Naive thymus-derived CD4-positive, alpha-beta T cell (primary cell): ENCODE results near the gene SLC66A2. TPM values are rescaled to one million over a fixed set of nuclear protein-coding genes. Genes with fewer than 3 reads are reported as not detected.

Source experiments
- ATAC-seq: fragments of 150-1000 bp; cut with Tn5 transposase; 2 replicates; pipeline ENCODE4 v1.10.0; 2021; ENCODE audit warnings: mild to moderate bottlenecking, moderate library complexity
- CTCF ChIA-PET: fragments of 350-600 bp; sonication (Branson Sonifier 250); formaldehyde crosslinking; loops from one replicate; lab custom pipeline; 2021; ENCODE audit warnings: antibody characterized with exemption; lab: Charles Lee
- POLR2A ChIA-PET: fragments of 350-600 bp; sonication (Branson Sonifier 250); formaldehyde crosslinking; loops from one replicate; lab custom pipeline; 2021; ENCODE audit warnings: antibody characterized with exemption, inconsistent platforms; lab: Charles Lee
- DNase-seq, 9 donors: peaks; one replicate each; pipeline versions ENCODE4 v3.0.0 to v3.0.0-alpha.2; 2020 to 2022; ENCODE audit warnings: mixed read lengths in 1 of 9
- H3K27ac ChIP-seq: one replicate; pipeline ENCODE4 v1.7.0; 2013; ENCODE audit warnings: mild to moderate bottlenecking, low read depth, low read length, moderate library complexity
- H3K27me3 ChIP-seq, 2 donors: one replicate each; pipeline ENCODE4 v1.7.0; 2013; ENCODE audit warnings: low read length in 2 of 2, mild to moderate bottlenecking in 2 of 2, moderate library complexity in 2 of 2; ENCODE audit not compliant: control insufficient read depth in 2 of 2, insufficient read depth in 2 of 2
- H3K36me3 ChIP-seq, 3 experiments: 1 replicate in 2 of 3; 2 replicates in 1 of 3; pipeline ENCODE4 v1.7.0; 2013; ENCODE audit warnings: low read length in 3 of 3, mild to moderate bottlenecking in 3 of 3, moderate library complexity in 1 of 3; ENCODE audit not compliant: insufficient read depth in 3 of 3, control insufficient read depth in 2 of 3
- H3K4me1 ChIP-seq, 2 donors: one replicate each; pipeline ENCODE4 v1.7.0; 2013; ENCODE audit warnings: low read length in 2 of 2, mild to moderate bottlenecking in 2 of 2, moderate library complexity in 1 of 2; ENCODE audit not compliant: control insufficient read depth in 2 of 2, insufficient read depth in 2 of 2
- H3K4me3 ChIP-seq: 2 replicates; pipeline ENCODE4 v1.7.0; 2013; ENCODE audit warnings: mild to moderate bottlenecking, low read length
- H3K9me3 ChIP-seq, 3 experiments: 1 replicate in 2 of 3; 2 replicates in 1 of 3; pipeline ENCODE4 v1.7.0; 2013; ENCODE audit warnings: low read length in 3 of 3; ENCODE audit not compliant: control insufficient read depth in 2 of 3
- H3K27ac Mint-ChIP-seq, 9 donors: one replicate each; pipeline ENCODE4 v1.8.0; 2020 to 2022; ENCODE audit warnings: mixed read lengths in 9 of 9, mild to moderate bottlenecking in 8 of 9, moderate library complexity in 5 of 9, inconsistent platforms in 2 of 9
- H3K27me3 Mint-ChIP-seq, 5 donors: one replicate each; pipeline ENCODE4 v1.8.0; 2021 to 2022; ENCODE audit warnings: mixed read lengths in 5 of 5, mild to moderate bottlenecking in 1 of 5
- H3K36me3 Mint-ChIP-seq, 5 donors: one replicate each; pipeline ENCODE4 v1.8.0; 2020 to 2022; ENCODE audit warnings: mixed read lengths in 5 of 5, mild to moderate bottlenecking in 3 of 5, inconsistent platforms in 1 of 5
- H3K4me1 Mint-ChIP-seq, 7 donors: one replicate each; pipeline ENCODE4 v1.8.0; 2020 to 2022; ENCODE audit warnings: mixed read lengths in 7 of 7, mild to moderate bottlenecking in 3 of 7, inconsistent platforms in 1 of 7
- H3K4me3 Mint-ChIP-seq, 10 donors: one replicate each; pipeline ENCODE4 v1.8.0; 2020 to 2022; ENCODE audit warnings: mild to moderate bottlenecking in 10 of 10, mixed read lengths in 10 of 10, moderate library complexity in 6 of 10, inconsistent platforms in 2 of 10
- H3K9me3 Mint-ChIP-seq, 11 donors: one replicate each; pipeline ENCODE4 v1.8.0; 2020 to 2022; ENCODE audit warnings: mixed read lengths in 11 of 11, mild to moderate bottlenecking in 4 of 11, inconsistent platforms in 1 of 11, moderate library complexity in 1 of 11
- intact Hi-C, 2 donors: fragments of 100-400 bp; cut with micrococcal nuclease; formaldehyde crosslinking; loops; one replicate each; pipeline ENCODE4 v1.15.1; 2023
- polyA plus RNA-seq, 2 donors: library from polyadenylated mRNA; unstranded; fragments of 300-500 nt; fragmentation: Illumina TruSeq; gene quantifications; one replicate each; pipeline ENCODE4 v1.2.3, GENCODE V29; 2021
- total RNA-seq, 6 experiments: library from RNA in 5 of 6; stranded (reverse) in 5 of 6; gene quantifications; 1 replicate in 5 of 6; 2 replicates in 1 of 6; pipeline ENCODE4 v1.2.3 and lab custom pipeline; 2021 to 2026

The SLC66A2 gene
- total and polyA plus RNA-seq, 7 experiments from 2014 or later, result 14.9 to 106 (median 34.1) TPM

DNA sequence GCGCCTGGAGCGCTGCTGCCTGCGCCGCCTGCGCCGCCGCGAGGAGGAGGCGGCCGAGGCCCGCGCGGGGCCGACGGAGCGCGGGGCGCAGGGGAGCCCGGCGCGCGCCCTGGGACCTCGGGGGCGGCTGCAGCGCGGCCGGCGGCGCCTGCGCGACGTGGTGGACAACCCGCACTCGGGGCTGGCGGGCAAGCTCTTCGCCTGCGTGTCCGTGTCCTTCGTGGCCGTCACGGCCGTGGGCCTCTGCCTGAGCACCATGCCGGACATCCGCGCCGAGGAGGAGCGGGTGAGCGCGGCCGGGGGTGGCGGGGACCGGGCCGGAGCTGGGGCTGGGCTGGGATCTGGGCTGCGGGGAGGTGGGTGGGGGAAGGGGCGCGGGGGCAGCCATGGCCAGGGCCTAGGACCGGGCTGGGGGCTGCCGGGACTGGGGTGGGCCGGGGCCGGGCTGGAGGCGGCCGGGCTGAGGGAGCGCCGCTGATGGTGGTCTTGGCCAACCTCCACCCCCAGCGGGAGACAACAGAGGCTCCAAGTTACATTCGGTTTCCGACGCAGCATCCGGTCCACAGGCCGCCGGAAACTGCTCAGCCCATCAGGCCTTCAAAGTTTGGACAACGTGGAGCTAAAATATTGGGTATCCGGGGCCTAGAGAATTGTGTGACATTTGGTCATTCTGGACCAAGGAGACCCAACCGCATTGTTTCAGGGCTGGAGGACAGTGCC, 87.3 kb downstream of the SLC66A2 start:
- Histone ChIP-seq H3K4me3 (no peak overlapping the region), H3K27me3 (no peaks in the 10 kb centered on the region), H3K36me3 (no peaks in the 10 kb centered on the region), H3K9me3 (no peaks in the 10 kb centered on the region), H3K4me1 (no peaks in the 10 kb centered on the region), H3K27ac (no peak overlapping the region)
- Mint-ChIP-seq H3K9me3 (peaks cover 4 to 25% (median 9%) of the 10 kb centered on the region in 11 donors), H3K27ac (no peak overlapping the region), H3K4me3 (no peak overlapping the region), H3K4me1 (no peaks in the 10 kb centered on the region), H3K36me3 (peaks cover 0 to 8% (median 2%) of the 10 kb centered on the region in 5 donors), H3K27me3 (peaks cover 0 to 7% (median 3%) of the 10 kb centered on the region in 5 donors)
- POLR2A ChIA-PET, result no interaction called here
- DNase-seq (no peak), ATAC-seq (no peak)
- intact Hi-C loops, result no loop called here
- CTCF ChIA-PET, result no interaction called here

DNA sequence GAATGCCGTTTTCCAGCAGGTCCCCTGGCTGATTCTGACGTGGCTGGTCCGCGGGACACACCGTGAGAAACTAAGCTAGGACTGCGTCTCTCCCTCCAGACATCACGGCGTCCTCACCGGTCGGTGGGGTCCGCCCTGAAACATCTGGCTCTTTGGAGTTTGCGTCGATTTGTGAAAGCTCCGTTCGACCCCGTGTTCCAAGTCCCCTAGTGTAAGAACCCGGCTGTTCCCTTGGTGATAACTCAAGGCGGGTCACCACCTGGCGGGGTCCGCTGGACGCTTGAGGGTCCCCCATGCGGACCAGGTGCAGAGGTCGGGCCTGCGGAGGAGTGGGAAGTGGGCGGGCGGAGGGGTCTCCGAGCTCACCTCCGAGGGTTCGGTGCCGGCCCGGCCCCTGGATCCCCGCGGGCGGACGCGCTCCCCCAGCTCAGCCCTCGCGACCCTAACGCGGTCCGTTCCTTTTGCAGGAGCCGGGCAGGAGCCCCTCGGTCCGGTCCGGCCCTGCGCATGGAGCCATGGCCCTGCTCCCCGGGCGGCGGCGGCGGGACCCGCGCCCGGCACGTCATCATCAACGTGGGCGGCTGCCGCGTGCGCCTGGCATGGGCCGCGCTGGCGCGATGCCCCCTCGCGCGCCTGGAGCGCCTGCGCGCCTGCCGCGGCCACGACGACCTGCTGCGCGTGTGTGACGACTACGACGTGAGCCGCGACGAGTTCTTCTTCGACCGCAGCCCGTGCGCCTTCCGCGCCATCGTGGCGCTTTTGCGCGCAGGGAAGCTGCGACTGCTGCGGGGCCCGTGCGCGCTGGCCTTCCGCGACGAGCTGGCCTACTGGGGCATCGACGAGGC, 88.1 kb downstream of the SLC66A2 start:
- ATAC-seq, result no peak
- Mint-ChIP-seq H3K27ac (no peak overlapping the region), H3K4me1 (no peaks in the 10 kb centered on the region), H3K36me3 (peaks cover 0 to 8% (median 2%) of the 10 kb centered on the region in 5 donors), H3K4me3 (no peak overlapping the region), H3K27me3 (peaks cover 0 to 7% (median 3%) of the 10 kb centered on the region in 5 donors), H3K9me3 (peaks cover 4 to 25% (median 9%) of the 10 kb centered on the region in 11 donors)
- Histone ChIP-seq H3K27ac (no peak overlapping the region), H3K36me3 (no peaks in the 10 kb centered on the region), H3K4me1 (no peaks in the 10 kb centered on the region), H3K9me3 (no peaks in the 10 kb centered on the region), H3K4me3 (no peak overlapping the region), H3K27me3 (no peaks in the 10 kb centered on the region)
- POLR2A ChIA-PET, result no interaction called here
- CTCF ChIA-PET, result interaction anchor here (0.6 kb wide), 1 partner anchor 303 kb away, joined by 4 read pairs; no protein-coding TSS in a partner anchor
- intact Hi-C loops, result no loop called here
- DNase-seq, result peak in 1 of 9 donors; percentile 18

- H3K4me1 ChIP-seq, result no peaks in the 10 kb centered on the region
- POLR2A ChIA-PET, result no interaction called here
- peaks cover 0 to 7% (median 3%) of the 10 kb centered on the region in 5 donors for H3K27me3 Mint-ChIP-seq
Observed at GRCh38 chr18:79862562-79862961, 88.9 kb downstream of the SLC66A2 start.

DNA sequence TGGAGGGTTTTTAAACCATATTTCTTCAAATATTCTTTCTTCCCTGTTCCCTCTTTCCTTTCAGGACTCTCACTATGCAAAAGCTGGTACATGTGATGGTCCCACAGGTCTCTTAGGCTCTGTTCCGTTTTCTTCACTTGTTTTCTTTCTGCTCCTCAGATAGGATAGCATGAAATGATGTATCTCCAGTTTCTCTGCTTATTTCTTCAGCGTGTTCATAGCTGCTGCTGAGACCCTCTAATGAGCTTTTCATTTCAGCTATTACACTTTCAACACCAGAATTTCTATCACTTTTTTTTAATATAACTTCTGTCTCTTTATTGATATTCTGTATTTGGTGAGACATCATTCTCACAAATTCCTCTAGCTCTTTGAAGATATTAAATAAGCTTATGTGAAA, 89.8 kb downstream of the SLC66A2 start:
- Mint-ChIP-seq H3K4me3 (no peak overlapping the region), H3K36me3 (peaks cover 0 to 8% (median 2%) of the 10 kb centered on the region in 5 donors), H3K27ac (no peak overlapping the region), H3K27me3 (peaks cover 0 to 7% (median 4%) of the 10 kb centered on the region in 5 donors), H3K9me3 (peaks cover 4 to 25% (median 9%) of the 10 kb centered on the region in 11 donors), H3K4me1 (peaks cover 0 to 8% (median 0%) of the 10 kb centered on the region in 7 donors)
- H3K27ac ChIP-seq, result no peak overlapping the region
- no peaks in the 10 kb centered on the region for H3K4me1 ChIP-seq
- H3K9me3 ChIP-seq, result no peaks in the 10 kb centered on the region
- no peaks in the 10 kb centered on the region for H3K27me3 ChIP-seq
- H3K4me3 ChIP-seq, result no peak overlapping the region
- no peaks in the 10 kb centered on the region for H3K36me3 ChIP-seq
- DNase-seq, result no peak
- ATAC-seq, result no peak
- POLR2A ChIA-PET, result no interaction called here
- intact Hi-C loops, result no loop called here
- CTCF ChIA-PET, result no interaction called here

More at GRCh38 chr18:79862562-79862961, 88.9 kb downstream of the SLC66A2 start:
- Mint-ChIP-seq H3K9me3 (peaks cover 4 to 25% (median 9%) of the 10 kb centered on the region in 11 donors), H3K4me1 (peaks cover 0 to 2% (median 0%) of the 10 kb centered on the region in 7 donors), H3K27ac (no peak overlapping the region), H3K4me3 (no peak overlapping the region), H3K36me3 (peaks cover 0 to 8% (median 2%) of the 10 kb centered on the region in 5 donors)
- H3K27me3 ChIP-seq, result no peaks in the 10 kb centered on the region
- no peaks in the 10 kb centered on the region for H3K9me3 ChIP-seq
- H3K27ac ChIP-seq, result no peak overlapping the region
- no peak for DNase-seq
- intact Hi-C loops, result no loop called here
- H3K4me3 ChIP-seq, result no peak overlapping the region
- ATAC-seq, result no peak
- CTCF ChIA-PET, result no interaction called here
- H3K36me3 ChIP-seq, result no peaks in the 10 kb centered on the region

GRCh38 chr18:79859314-79859713, 92.1 kb downstream of the SLC66A2 start:
- ChIA-PET POLR2A (no interaction called here), CTCF (no interaction called here)
- no peak overlapping the region for H3K27ac Mint-ChIP-seq
- peaks cover 0 to 14% (median 6%) of the 10 kb centered on the region in 5 donors for H3K27me3 Mint-ChIP-seq
- no peaks in the 10 kb centered on the region for H3K27me3 ChIP-seq
- no peak overlapping the region for H3K27ac ChIP-seq
- ATAC-seq (no peak), DNase-seq (no peak)
- peaks cover 4 to 25% (median 9%) of the 10 kb centered on the region in 11 donors for H3K9me3 Mint-ChIP-seq
- no peak overlapping the region for H3K4me3 ChIP-seq
- no peaks in the 10 kb centered on the region for H3K4me1 ChIP-seq
- H3K4me1 Mint-ChIP-seq, result peaks cover 0 to 8% (median 4%) of the 10 kb centered on the region in 7 donors
- H3K4me3 Mint-ChIP-seq, result no peak overlapping the region
- peaks cover 0 to 8% (median 2%) of the 10 kb centered on the region in 5 donors for H3K36me3 Mint-ChIP-seq
- H3K9me3 ChIP-seq, result no peaks in the 10 kb centered on the region
- H3K36me3 ChIP-seq, result no peaks in the 10 kb centered on the region
- intact Hi-C loops, result no loop called here

- peaks cover 0 to 14% (median 6%) of the 10 kb centered on the region in 5 donors for H3K27me3 Mint-ChIP-seq
- peaks cover 0 to 8% (median 4%) of the 10 kb centered on the region in 7 donors for H3K4me1 Mint-ChIP-seq
- POLR2A ChIA-PET, result no interaction called here
- no peak overlapping the region for H3K27ac ChIP-seq
- peaks cover 0 to 7% (median 2%) of the 10 kb centered on the region in 5 donors for H3K36me3 Mint-ChIP-seq
- no peak for ATAC-seq
- intact Hi-C loops, result no loop called here
- no peak overlapping the region for H3K4me3 ChIP-seq
- H3K4me3 Mint-ChIP-seq, result peak overlapping the region in 3 of 10 donors; percentile 26 to 36 (median 29)
- peak overlapping the region in 1 of 9 donors; percentile 53 for H3K27ac Mint-ChIP-seq
- peaks cover 4 to 19% (median 8%) of the 10 kb centered on the region in 11 donors for H3K9me3 Mint-ChIP-seq
- no peaks in the 10 kb centered on the region for H3K36me3 ChIP-seq
- no peaks in the 10 kb centered on the region for H3K4me1 ChIP-seq
- no peaks in the 10 kb centered on the region for H3K9me3 ChIP-seq
- no peaks in the 10 kb centered on the region for H3K27me3 ChIP-seq
- DNase-seq, result no peak
- CTCF ChIA-PET, result no interaction called here
Observed at GRCh38 chr18:79857082-79857671, 94.3 kb downstream of the SLC66A2 start.
